Measurements from ENCODE around the gene LRP3.

DNA sequence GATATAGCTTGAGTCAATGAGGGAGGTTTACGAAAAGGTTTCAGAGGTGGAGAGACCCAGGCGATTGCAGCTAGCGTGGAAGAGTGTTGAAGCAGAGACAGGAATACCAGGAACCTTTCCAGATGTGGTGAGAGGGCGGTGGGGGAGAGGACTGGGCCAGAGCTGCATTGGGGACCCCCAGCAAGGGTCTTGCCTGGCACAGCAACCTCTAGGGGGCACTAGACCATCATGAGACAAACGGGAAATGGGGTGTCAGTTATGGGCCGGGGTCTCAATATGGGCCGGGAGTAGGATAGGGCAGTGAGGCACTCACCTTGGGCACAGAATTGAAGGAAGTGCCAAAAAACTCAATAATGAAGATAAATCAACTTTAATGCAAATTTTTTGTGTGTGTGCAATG, 2.1 kb upstream of the LRP3 start:
- TF ChIP-seq, protein P1, sequence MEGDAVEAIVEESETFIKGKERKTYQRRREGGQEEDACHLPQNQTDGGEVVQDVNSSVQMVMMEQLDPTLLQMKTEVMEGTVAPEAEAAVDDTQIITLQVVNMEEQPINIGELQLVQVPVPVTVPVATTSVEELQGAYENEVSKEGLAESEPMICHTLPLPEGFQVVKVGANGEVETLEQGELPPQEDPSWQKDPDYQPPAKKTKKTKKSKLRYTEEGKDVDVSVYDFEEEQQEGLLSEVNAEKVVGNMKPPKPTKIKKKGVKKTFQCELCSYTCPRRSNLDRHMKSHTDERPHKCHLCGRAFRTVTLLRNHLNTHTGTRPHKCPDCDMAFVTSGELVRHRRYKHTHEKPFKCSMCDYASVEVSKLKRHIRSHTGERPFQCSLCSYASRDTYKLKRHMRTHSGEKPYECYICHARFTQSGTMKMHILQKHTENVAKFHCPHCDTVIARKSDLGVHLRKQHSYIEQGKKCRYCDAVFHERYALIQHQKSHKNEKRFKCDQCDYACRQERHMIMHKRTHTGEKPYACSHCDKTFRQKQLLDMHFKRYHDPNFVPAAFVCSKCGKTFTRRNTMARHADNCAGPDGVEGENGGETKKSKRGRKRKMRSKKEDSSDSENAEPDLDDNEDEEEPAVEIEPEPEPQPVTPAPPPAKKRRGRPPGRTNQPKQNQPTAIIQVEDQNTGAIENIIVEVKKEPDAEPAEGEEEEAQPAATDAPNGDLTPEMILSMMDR (IDR thresholded peaks at IDR 0.05 in 4 of 5, conservative IDR thresholded peaks at IDR 0.05 in 1 of 5) = no peak
- no peak for TF ChIP-seq POLR2A (IDR thresholded peaks at IDR 0.05)
